Stomach (tissue), 9 donors: ENCODE results near the gene FOXF2. TPM values are rescaled to one million over a fixed set of nuclear protein-coding genes. Genes with fewer than 3 reads are reported as not detected.

Experiments
- DNase-seq, 2 donors: peaks; one replicate each; pipeline versions ENCODE4 v3.0.0 to v3.0.0-alpha.2; 2013 to 2019
- H3K27ac ChIP-seq, 5 donors: fragments of 200-600 bp in 4 of 5; sonication (generic) in 4 of 5; one replicate each; pipeline ENCODE4 v1.5.1; 2013 to 2019; ENCODE audit warnings: mild to moderate bottlenecking in 1 of 5, moderate library complexity in 1 of 5
- H3K27me3 ChIP-seq, 3 donors: fragments of 200-600 bp; sonication (generic); one replicate each; pipeline ENCODE4 v1.5.1; 2017 to 2019; ENCODE audit warnings: mixed run types in 1 of 3
- H3K36me3 ChIP-seq, 4 donors: fragments of 200-600 bp; sonication (generic); 1 replicate in 3 of 4; 2 replicates in 1 of 4; pipeline ENCODE4 v1.5.1; 2016 to 2019
- H3K4me1 ChIP-seq, 4 donors: fragments of 200-600 bp; sonication (generic); one replicate each; pipeline ENCODE4 v1.5.1; 2016 to 2019
- H3K4me3 ChIP-seq, 4 donors: fragments of 200-600 bp; sonication (generic) in 3 of 4; one replicate each; pipeline ENCODE4 v1.5.1; 2016 to 2019; ENCODE audit warnings: mild to moderate bottlenecking in 1 of 4
- H3K9me3 ChIP-seq, 4 donors: fragments of 200-600 bp; sonication (generic); one replicate each; pipeline ENCODE4 v1.5.1; 2016 to 2019
- CTCF ChIP-seq, 7 experiments: fragments of 450-650 bp in 4 of 7; fragments of 200-600 bp in 3 of 7; sonication (generic) in 3 of 7; IDR thresholded peaks; one replicate each; pipeline ENCODE4 v1.5.1; 2016 to 2019; ENCODE audit warnings: antibody characterized with exemption in 7 of 7, control low read depth in 2 of 7, mild to moderate bottlenecking in 1 of 7
- EP300 ChIP-seq: sonication (generic); formaldehyde crosslinking; IDR thresholded peaks from one replicate; pipeline ENCODE4 v1.6.1; 2017; ENCODE audit warnings: antibody characterized with exemption
- POLR2A ChIP-seq, 4 donors: fragments of 450-650 bp; IDR thresholded peaks; one replicate each; pipeline ENCODE4 v1.6.1; 2016; ENCODE audit warnings: antibody characterized with exemption in 4 of 4, control low read depth in 2 of 4, mild to moderate bottlenecking in 1 of 4, moderate library complexity in 1 of 4
- POLR2AphosphoS5 ChIP-seq, 3 donors: sonication (generic); formaldehyde crosslinking; IDR thresholded peaks; one replicate each; pipeline ENCODE4 v1.6.1; 2016; ENCODE audit warnings: antibody characterized with exemption in 3 of 3
- WGBS, 5 donors: extraction: QIAGEN DNeasy Blood & Tissue Kit in 3 of 5; methylation state at CpG; one replicate each; pipeline versions ENCODE4 v1.1.5 to v1.1.7; 2013 to 2018; 5-methylcytosine and 5-hydroxymethylcytosine counted together
- intact Hi-C: fragments of 100-400 bp; cut with DNase I; formaldehyde crosslinking; loops from one replicate; pipeline ENCODE4 v1.15.1; 2023; ENCODE audit warnings: low total_unique reads
- polyA plus RNA-seq, 3 donors: library from polyadenylated mRNA; stranded (reverse); fragments of 200-250 nt; gene quantifications; one replicate each; pipeline ENCODE4 v1.2.3, GENCODE V29; 2013
- total RNA-seq, 5 donors: library from RNA; depleted of rRNA; stranded (reverse); fragments of >200 nt; gene quantifications; one replicate each; pipeline versions ENCODE4 v1.1.0 to v1.2.3, GENCODE V29; 2014 to 2016
- donor health status: healthy with polysubstance abuse.
- donor health status: Bipolar disorder and iron deficiency.
- donor health status: healthy.

The FOXF2 gene
- total and polyA plus RNA-seq, 8 donors: 9.6 to 104 (median 19.2) TPM

DNA sequence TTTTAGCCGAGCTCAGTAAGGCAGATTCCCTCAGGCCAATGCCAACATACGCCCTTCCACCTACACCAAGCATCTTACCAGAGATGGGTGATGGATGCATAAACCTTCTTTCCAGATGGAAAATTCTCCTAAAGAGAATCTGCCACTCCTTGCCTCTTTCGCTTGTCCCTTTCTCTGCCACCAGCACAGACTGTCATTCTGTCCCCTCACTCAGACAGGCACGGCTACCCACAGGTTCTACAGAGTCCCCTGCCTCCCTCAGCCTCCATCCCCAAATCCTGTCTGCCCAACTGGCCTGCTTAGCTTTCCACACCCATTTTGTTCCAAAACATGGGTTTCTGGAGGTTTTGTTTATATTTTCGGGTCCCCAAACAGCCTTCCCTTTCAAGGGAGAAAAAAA lies 12.7 kb upstream of the FOXF2 start:
- WGBS, 5 donors: 51 to 60% (median 58%) methylated on average over 5 of the region's 5 CpGs
- H3K4me1 ChIP-seq: peaks cover 21 to 40% (median 36%) of the 10 kb centered on the region in 4 donors
- peaks cover 35 to 96% (median 66%) of the 10 kb centered on the region in 3 donors for H3K27me3 ChIP-seq
- intact Hi-C loops: no loop called here
- peaks cover 0 to 15% (median 4%) of the 10 kb centered on the region in 4 donors for H3K9me3 ChIP-seq
- DNase-seq: no peak
- no peak overlapping the region for H3K4me3 ChIP-seq
- no peaks in the 10 kb centered on the region for H3K36me3 ChIP-seq
- no peak for TF ChIP-seq EP300
- no peak for TF ChIP-seq POLR2AphosphoS5 (IDR thresholded peaks at IDR 0.05)
- no peak for TF ChIP-seq POLR2A (IDR thresholded peaks at IDR 0.05)
- no peak for TF ChIP-seq CTCF (IDR thresholded peaks at IDR 0.05)
- no peak overlapping the region for H3K27ac ChIP-seq

DNA sequence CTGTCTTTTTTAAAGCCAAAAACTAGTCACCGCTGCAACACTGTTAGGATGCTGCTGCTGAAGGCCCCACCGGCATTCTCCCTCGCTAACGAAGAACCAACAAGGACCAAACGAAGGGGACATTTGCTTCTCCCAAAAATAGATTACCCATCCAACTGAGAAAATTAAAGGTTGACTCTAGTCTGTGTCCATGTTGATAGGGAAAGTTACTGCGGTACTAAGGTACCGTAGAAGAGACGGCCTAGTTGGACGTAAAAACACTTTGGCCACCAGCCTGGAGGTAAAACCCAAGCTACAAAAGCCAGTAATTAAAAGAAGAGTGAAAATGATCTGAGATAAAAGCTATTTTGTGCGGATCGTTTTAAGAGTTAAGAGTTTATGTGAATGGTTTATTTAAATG lies 11.8 kb upstream of the FOXF2 start:
- no peak overlapping the region for H3K27ac ChIP-seq
- intact Hi-C loops: no loop called here
- no peaks in the 10 kb centered on the region for H3K36me3 ChIP-seq
- peaks cover 0 to 6% (median under 1%) of the 10 kb centered on the region in 4 donors for H3K9me3 ChIP-seq
- TF ChIP-seq CTCF (IDR thresholded peaks at IDR 0.05) (no peak), POLR2AphosphoS5 (IDR thresholded peaks at IDR 0.05) (no peak), EP300 (no peak), POLR2A (IDR thresholded peaks at IDR 0.05) (no peak)
- DNase-seq: no peak
- H3K4me1 ChIP-seq: peaks cover 30 to 49% (median 45%) of the 10 kb centered on the region in 4 donors
- WGBS, 5 donors: 39 to 57% (median 49%) methylated on average over 11 of the region's 11 CpGs
- peaks cover 44 to 99% (median 75%) of the 10 kb centered on the region in 3 donors for H3K27me3 ChIP-seq
- H3K4me3 ChIP-seq: no peak overlapping the region

- WGBS, 5 donors: 11 to 37% (median 15%) methylated on average over 52 to 89 of the region's 89 CpGs
- peak in 1 of 2 donors; percentile 32 for DNase-seq
- Histone ChIP-seq H3K4me3 (peak overlapping the region in 2 of 4 donors; percentile 11 to 35), H3K4me1 (peaks cover 38 to 57% (median 52%) of the 10 kb centered on the region in 4 donors), H3K27ac (no peak overlapping the region), H3K27me3 (peaks cover 46 to 100% (median 83%) of the 10 kb centered on the region in 3 donors), H3K36me3 (no peaks in the 10 kb centered on the region), H3K9me3 (no peaks in the 10 kb centered on the region)
- intact Hi-C loops: no loop called here
- TF ChIP-seq CTCF (IDR thresholded peaks at IDR 0.05) (no peak), EP300 (no peak), POLR2A (IDR thresholded peaks at IDR 0.05) (no peak), POLR2AphosphoS5 (IDR thresholded peaks at IDR 0.05) (no peak)
Measured at GRCh38 chr6:1378065-1379016, 11.0 kb upstream of the FOXF2 start.

DNA sequence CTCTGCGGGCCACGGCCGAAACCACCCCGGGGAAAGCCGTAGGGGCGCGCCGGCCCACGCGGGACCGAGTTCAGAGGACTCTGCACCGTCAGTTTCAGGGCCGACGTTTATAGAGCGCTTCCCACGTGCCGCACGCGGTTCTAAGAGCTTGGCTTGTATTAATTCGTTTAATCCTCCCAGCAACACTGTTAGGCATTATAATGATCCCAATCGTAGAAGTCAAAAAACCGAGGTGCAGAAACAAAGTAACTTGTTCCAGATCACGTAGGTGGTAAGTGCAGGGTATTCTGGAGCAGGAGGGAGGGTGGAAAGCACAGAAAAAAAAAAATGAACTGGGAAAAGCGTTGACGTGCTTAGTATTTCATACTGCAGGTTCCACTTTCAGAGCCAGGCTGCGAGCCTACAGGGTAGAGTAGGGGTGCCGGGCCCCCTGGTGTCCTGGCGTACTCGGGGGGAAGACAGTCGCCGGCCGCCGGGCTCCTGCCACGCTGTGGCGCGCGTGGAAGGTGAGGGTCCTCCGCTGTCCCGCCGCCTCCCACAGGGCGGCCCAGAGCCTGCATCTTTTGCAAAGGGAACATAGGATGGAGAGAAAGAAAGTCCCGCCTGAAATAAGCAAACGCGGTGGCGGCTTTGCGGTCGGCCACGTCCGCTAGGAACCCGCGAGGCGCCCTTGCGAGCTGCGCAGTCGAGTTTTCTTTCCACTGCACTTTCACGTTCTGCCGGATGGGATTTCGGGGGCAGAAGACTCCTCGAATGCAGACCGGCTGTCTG lies 10.2 kb upstream of the FOXF2 start:
- TF ChIP-seq EP300: no peak
- TF ChIP-seq POLR2AphosphoS5 (IDR thresholded peaks at IDR 0.05): no peak
- TF ChIP-seq CTCF (IDR thresholded peaks at IDR 0.05): no peak
- TF ChIP-seq POLR2A (IDR thresholded peaks at IDR 0.05): no peak
- no peak overlapping the region for H3K27ac ChIP-seq
- intact Hi-C loops: no loop called here
- H3K36me3 ChIP-seq: no peaks in the 10 kb centered on the region
- H3K27me3 ChIP-seq: peaks cover 49 to 100% (median 92%) of the 10 kb centered on the region in 3 donors
- DNase-seq: peak in 1 of 2 donors; percentile 35
- H3K4me3 ChIP-seq: peak overlapping the region in 2 of 4 donors; percentile 2 to 35
- H3K9me3 ChIP-seq: no peaks in the 10 kb centered on the region
- H3K4me1 ChIP-seq: peaks cover 46 to 65% (median 61%) of the 10 kb centered on the region in 4 donors
- WGBS, 5 donors: 17 to 39% (median 20%) methylated on average over 59 to 60 of the region's 60 CpGs
